Testis (tissue), 2 donors: ENCODE data around the gene USP17L10.
"Not testable (repeated sequence)": the region's sequence is repeated elsewhere in the genome, so short reads cannot be mapped to it uniquely, and the experiment has no call there.

Experiments used
- POLR2A ChIP-seq: fragments of 450-650 bp; IDR thresholded peaks from one replicate; pipeline ENCODE4 v1.6.1; 2017; ENCODE audit warnings: antibody characterized with exemption, mild to moderate bottlenecking, moderate library complexity
- TF ChIP-seq, protein P1 (sequence below), 3 experiments: fragments of 450-650 bp in 2 of 3; fragments of 200-600 bp in 1 of 3; sonication (generic) in 1 of 3; IDR thresholded peaks; one replicate each; pipeline ENCODE4 v1.5.1; 2016 to 2019; ENCODE audit warnings: antibody characterized with exemption in 3 of 3, mild to moderate bottlenecking in 2 of 3, moderate library complexity in 1 of 3

DNA sequence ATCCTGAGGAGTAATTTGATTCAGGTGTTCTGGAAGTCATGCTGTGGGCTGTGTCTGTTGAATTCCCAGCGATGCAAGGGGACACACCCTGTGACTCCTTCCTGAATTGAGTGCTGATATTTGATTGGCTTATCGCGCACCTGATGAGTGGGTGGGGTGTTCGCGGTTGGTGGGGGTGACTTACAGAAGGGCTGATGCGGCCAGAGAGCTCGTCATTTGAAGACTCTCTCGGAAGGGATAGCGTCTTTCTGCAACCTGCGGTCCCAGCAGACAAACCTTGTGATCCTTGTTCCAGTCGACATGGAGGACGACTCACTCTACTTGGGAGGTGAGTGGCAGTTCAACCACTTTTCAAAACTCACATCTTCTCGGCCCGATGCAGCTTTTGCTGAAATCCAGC is 33.1 kb downstream of the USP17L10 start, which contains the start of gene USP17L17:
- TF ChIP-seq, protein P1, sequence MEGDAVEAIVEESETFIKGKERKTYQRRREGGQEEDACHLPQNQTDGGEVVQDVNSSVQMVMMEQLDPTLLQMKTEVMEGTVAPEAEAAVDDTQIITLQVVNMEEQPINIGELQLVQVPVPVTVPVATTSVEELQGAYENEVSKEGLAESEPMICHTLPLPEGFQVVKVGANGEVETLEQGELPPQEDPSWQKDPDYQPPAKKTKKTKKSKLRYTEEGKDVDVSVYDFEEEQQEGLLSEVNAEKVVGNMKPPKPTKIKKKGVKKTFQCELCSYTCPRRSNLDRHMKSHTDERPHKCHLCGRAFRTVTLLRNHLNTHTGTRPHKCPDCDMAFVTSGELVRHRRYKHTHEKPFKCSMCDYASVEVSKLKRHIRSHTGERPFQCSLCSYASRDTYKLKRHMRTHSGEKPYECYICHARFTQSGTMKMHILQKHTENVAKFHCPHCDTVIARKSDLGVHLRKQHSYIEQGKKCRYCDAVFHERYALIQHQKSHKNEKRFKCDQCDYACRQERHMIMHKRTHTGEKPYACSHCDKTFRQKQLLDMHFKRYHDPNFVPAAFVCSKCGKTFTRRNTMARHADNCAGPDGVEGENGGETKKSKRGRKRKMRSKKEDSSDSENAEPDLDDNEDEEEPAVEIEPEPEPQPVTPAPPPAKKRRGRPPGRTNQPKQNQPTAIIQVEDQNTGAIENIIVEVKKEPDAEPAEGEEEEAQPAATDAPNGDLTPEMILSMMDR (IDR thresholded peaks at IDR 0.05), result not testable (repeated sequence)
- not testable (repeated sequence) for TF ChIP-seq POLR2A
